Vagina (tissue), 2 donors: ENCODE data around the gene ELAC2.

Experiments used
- CTCF ChIP-seq, 3 experiments: fragments of 450-650 bp in 2 of 3; fragments of 200-600 bp in 1 of 3; sonication (generic) in 1 of 3; IDR thresholded peaks; one replicate each; pipeline ENCODE4 v1.5.1; 2017 to 2019; ENCODE audit warnings: antibody characterized with exemption in 3 of 3, mild to moderate bottlenecking in 2 of 3, moderate library complexity in 2 of 3
- POLR2A ChIP-seq, 2 donors: fragments of 450-650 bp; IDR thresholded peaks; one replicate each; pipeline ENCODE4 v1.6.1; 2017; ENCODE audit warnings: antibody characterized with exemption in 2 of 2, mild to moderate bottlenecking in 2 of 2, moderate library complexity in 2 of 2

GRCh38 chr17:13010959-13011358 is 6.9 kb downstream of the ELAC2 start:
- no peak for TF ChIP-seq CTCF (IDR thresholded peaks at IDR 0.05)
- TF ChIP-seq POLR2A (IDR thresholded peaks at IDR 0.05), result no peak
